K562 (cell line): Measurements from ENCODE around the gene SEH1L. TPM values are rescaled to one million over a fixed set of nuclear protein-coding genes. Genes with fewer than 3 reads are reported as not detected.
A peak's percentile ranks its signal among the peaks of the same experiment; 100 is the strongest.

Source experiments
- CXXC5 ChIP-seq: fragments of 250-450 bp; sonication (Bioruptor Pico); IDR thresholded peaks from 2 replicates; pipeline ENCODE4 v1.8.0; 2022; ENCODE audit warnings: inconsistent platforms, mild to moderate bottlenecking, moderate library complexity
- ELF4 ChIP-seq: fragments of 450-650 bp; formaldehyde crosslinking; IDR thresholded peaks from 2 replicates; pipeline ENCODE4 v1.4.0; 2022; ENCODE audit warnings: missing genetic modification characterization
- HEY1 ChIP-seq: fragments of 250-450 bp; sonication (Bioruptor Pico); IDR thresholded peaks from 2 replicates; pipeline ENCODE4 v1.5.0; 2020; ENCODE audit warnings: mild to moderate bottlenecking, moderate library complexity, borderline replicate concordance
- LCOR ChIP-seq: sonication (generic); formaldehyde crosslinking; IDR thresholded peaks from 2 replicates; pipeline ENCODE4 v1.8.0; 2022; ENCODE audit warnings: mild to moderate bottlenecking, missing genetic modification reagents
- NELFE ChIP-seq: IDR thresholded peaks from 2 replicates; pipeline ENCODE4 v1.6.1; 2011; ENCODE audit warnings: mild to moderate bottlenecking; ENCODE audit not compliant: insufficient read depth, insufficient read length
- POU5F1 ChIP-seq: fragments of 150-350 bp; IDR thresholded peaks from 2 replicates; pipeline ENCODE4 v1.6.1; 2014; ENCODE audit warnings: borderline replicate concordance, low read length, low read depth, mild to moderate bottlenecking; ENCODE audit not compliant: partially characterized antibody
- TEAD1 ChIP-seq, 2 experiments: fragments of 450-650 bp in 1 of 2; sonication (generic) in 1 of 2; formaldehyde crosslinking; IDR thresholded peaks; 2 replicates each; pipeline versions ENCODE4 v1.4.0 to v1.8.0; 2020 to 2022; ENCODE audit warnings: mild to moderate bottlenecking in 2 of 2, missing genetic modification reagents in 1 of 2
- ZBTB11 ChIP-seq, 3 experiments: fragments of 200-800 bp in 1 of 3; fragments of 250-450 bp in 1 of 3; fragments of 450-650 bp in 1 of 3; sonication (Bioruptor Pico) in 1 of 3; sonication (Bioruptor generic) in 1 of 3; formaldehyde crosslinking in 1 of 3; IDR thresholded peaks; 2 replicates each; pipeline versions ENCODE4 v1.6.1 to v1.8.0; 2016 to 2022; ENCODE audit warnings: mild to moderate bottlenecking in 2 of 3, missing genetic modification characterization in 2 of 3, missing compliant biosample characterization in 1 of 3, moderate library complexity in 1 of 3
- ZNF197 ChIP-seq: fragments of 200-800 bp; sonication (Bioruptor generic); IDR thresholded peaks from 2 replicates; pipeline ENCODE4 v1.6.1; 2016; ENCODE audit warnings: low read depth, missing genetic modification characterization, missing compliant biosample characterization
- ZNF280B ChIP-seq: fragments of 250-450 bp; sonication (Bioruptor Pico); IDR thresholded peaks from 2 replicates; pipeline ENCODE4 v1.5.1; 2021; ENCODE audit warnings: mild to moderate bottlenecking
- ZNF766 ChIP-seq: fragments of 200-800 bp; sonication (Bioruptor generic); conservative IDR thresholded peaks from 2 replicates; pipeline ENCODE4 v1.6.1; 2016; ENCODE audit warnings: missing genetic modification characterization, missing compliant biosample characterization
- polyA plus RNA-seq, 8 experiments: library from polyadenylated mRNA; depleted of rRNA in 4 of 8; stranded (reverse) in 5 of 8; unstranded in 3 of 8; fragments of >200 nt; fragmentation: Nextera tagmentation in 2 of 8; fragmentation: Illumina TruSeq in 1 of 8; extraction: Ambion mirVana in 2 of 8; extraction: Trizol in 1 of 8; gene quantifications; 2 replicates each; pipeline versions ENCODE4 v1.2.1 to v1.2.3, GENCODE V29; 2011 to 2014; ENCODE audit warnings: inconsistent platforms in 1 of 8, missing spikeins in 1 of 8
- total RNA-seq, 7 experiments: library from RNA; depleted of rRNA in 6 of 7; stranded (reverse); fragments of >200 nt in 6 of 7; fragmentation: Illumina TruSeq in 2 of 7; extraction: Trizol in 2 of 7; gene quantifications; 2 replicates each; pipeline versions ENCODE4 v1.2.1 to v1.2.3, GENCODE V29; 2011 to 2021; ENCODE audit warnings: low replicate concordance in 1 of 7
- TF ChIP-seq, protein P1 (sequence below), 2 experiments: IDR thresholded peaks; 2 replicates each; pipeline ENCODE4 v1.6.1; 2012; ENCODE audit warnings: improper control_type of control experiment in 2 of 2, low read depth in 2 of 2, low read length in 2 of 2, borderline replicate concordance in 1 of 2
- TF ChIP-seq, protein P2 (sequence below): fragments of 450-650 bp; IDR thresholded peaks from 2 replicates; pipeline ENCODE4 v1.6.1; 2017; ENCODE audit warnings: antibody characterized with exemption, mild to moderate bottlenecking
- TF ChIP-seq, protein P3 (sequence below): sonication (generic); formaldehyde crosslinking; IDR thresholded peaks from 2 replicates; pipeline ENCODE4 v1.9.0; 2022; ENCODE audit warnings: mild to moderate bottlenecking, missing genetic modification reagents

Gene SEH1L
- total and polyA plus RNA-seq, 9 of the 15 experiments (the other 6 are each of a cell fraction or from before 2014, with no cell fraction given): 62.2 to 180 (median 108) TPM

- TF ChIP-seq, protein P1, sequence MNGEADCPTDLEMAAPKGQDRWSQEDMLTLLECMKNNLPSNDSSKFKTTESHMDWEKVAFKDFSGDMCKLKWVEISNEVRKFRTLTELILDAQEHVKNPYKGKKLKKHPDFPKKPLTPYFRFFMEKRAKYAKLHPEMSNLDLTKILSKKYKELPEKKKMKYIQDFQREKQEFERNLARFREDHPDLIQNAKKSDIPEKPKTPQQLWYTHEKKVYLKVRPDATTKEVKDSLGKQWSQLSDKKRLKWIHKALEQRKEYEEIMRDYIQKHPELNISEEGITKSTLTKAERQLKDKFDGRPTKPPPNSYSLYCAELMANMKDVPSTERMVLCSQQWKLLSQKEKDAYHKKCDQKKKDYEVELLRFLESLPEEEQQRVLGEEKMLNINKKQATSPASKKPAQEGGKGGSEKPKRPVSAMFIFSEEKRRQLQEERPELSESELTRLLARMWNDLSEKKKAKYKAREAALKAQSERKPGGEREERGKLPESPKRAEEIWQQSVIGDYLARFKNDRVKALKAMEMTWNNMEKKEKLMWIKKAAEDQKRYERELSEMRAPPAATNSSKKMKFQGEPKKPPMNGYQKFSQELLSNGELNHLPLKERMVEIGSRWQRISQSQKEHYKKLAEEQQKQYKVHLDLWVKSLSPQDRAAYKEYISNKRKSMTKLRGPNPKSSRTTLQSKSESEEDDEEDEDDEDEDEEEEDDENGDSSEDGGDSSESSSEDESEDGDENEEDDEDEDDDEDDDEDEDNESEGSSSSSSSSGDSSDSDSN (IDR thresholded peaks at IDR 0.05; ENCODE audit: borderline replicate concordance in 1 of 2, low read depth in 2 of 2, low read length in 2 of 2): 0 out of 4 replicates have a peak, but pooled peaks of 1 of the 2 experiments have one; percentile 11
- TF ChIP-seq ZNF280B (CRISPR knock-in tag) (no peak), HEY1 (no peak), POU5F1 (no peak), ZNF197 (CRISPR knock-in tag) (0 out of 2 replicates have a peak, but pooled peaks have one; percentile 63), ELF4 (CRISPR knock-in tag) (no peak), NELFE (no peak), CXXC5 (CRISPR knock-in tag) (no peak), TEAD1 (CRISPR knock-in tag; IDR thresholded peaks at IDR 0.05) (no peak), ZBTB11 (CRISPR knock-in tag; IDR thresholded peaks at IDR 0.05) (0 out of 6 replicates have a peak, but pooled peaks of 1 of the 3 experiments have one; percentile 5), LCOR (CRISPR knock-in tag) (no peak), ZNF766 (0 out of 2 replicates have a peak, but pooled peaks have one; percentile 18)
- TF ChIP-seq, protein P2, sequence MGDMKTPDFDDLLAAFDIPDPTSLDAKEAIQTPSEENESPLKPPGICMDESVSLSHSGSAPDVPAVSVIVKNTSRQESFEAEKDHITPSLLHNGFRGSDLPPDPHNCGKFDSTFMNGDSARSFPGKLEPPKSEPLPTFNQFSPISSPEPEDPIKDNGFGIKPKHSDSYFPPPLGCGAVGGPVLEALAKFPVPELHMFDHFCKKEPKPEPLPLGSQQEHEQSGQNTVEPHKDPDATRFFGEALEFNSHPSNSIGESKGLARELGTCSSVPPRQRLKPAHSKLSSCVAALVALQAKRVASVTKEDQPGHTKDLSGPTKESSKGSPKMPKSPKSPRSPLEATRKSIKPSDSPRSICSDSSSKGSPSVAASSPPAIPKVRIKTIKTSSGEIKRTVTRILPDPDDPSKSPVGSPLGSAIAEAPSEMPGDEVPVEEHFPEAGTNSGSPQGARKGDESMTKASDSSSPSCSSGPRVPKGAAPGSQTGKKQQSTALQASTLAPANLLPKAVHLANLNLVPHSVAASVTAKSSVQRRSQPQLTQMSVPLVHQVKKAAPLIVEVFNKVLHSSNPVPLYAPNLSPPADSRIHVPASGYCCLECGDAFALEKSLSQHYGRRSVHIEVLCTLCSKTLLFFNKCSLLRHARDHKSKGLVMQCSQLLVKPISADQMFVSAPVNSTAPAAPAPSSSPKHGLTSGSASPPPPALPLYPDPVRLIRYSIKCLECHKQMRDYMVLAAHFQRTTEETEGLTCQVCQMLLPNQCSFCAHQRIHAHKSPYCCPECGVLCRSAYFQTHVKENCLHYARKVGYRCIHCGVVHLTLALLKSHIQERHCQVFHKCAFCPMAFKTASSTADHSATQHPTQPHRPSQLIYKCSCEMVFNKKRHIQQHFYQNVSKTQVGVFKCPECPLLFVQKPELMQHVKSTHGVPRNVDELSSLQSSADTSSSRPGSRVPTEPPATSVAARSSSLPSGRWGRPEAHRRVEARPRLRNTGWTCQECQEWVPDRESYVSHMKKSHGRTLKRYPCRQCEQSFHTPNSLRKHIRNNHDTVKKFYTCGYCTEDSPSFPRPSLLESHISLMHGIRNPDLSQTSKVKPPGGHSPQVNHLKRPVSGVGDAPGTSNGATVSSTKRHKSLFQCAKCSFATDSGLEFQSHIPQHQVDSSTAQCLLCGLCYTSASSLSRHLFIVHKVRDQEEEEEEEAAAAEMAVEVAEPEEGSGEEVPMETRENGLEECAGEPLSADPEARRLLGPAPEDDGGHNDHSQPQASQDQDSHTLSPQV: 0 out of 2 replicates have a peak, but pooled peaks have one; percentile 36
- TF ChIP-seq, protein P3, sequence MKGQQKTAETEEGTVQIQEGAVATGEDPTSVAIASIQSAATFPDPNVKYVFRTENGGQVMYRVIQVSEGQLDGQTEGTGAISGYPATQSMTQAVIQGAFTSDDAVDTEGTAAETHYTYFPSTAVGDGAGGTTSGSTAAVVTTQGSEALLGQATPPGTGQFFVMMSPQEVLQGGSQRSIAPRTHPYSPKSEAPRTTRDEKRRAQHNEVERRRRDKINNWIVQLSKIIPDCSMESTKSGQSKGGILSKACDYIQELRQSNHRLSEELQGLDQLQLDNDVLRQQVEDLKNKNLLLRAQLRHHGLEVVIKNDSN: no peak
Observed at GRCh38 chr18:12990641-12990966, 42.8 kb downstream of the SEH1L start (continued).
